Glutamatergic neuron (in vitro differentiated cells): ENCODE measurements around the gene KRTAP3-2. TPM values are rescaled to one million over a fixed set of nuclear protein-coding genes. Genes with fewer than 3 reads are reported as not detected.

Source experiments
- DNase-seq: peaks from one replicate; pipeline ENCODE4 v3.0.0; 2022
- H3K27ac Mint-ChIP-seq: one replicate; pipeline ENCODE4 v1.8.0; 2020; ENCODE audit warnings: mild to moderate bottlenecking, mixed read lengths, inconsistent platforms; ENCODE audit not compliant: unreplicated experiment
- H3K27me3 Mint-ChIP-seq: one replicate; pipeline ENCODE4 v1.8.0; 2020; ENCODE audit warnings: mild to moderate bottlenecking, moderate library complexity, mixed read lengths, inconsistent platforms; ENCODE audit not compliant: unreplicated experiment
- H3K36me3 Mint-ChIP-seq: one replicate; pipeline ENCODE4 v1.8.0; 2020; ENCODE audit warnings: mild to moderate bottlenecking, mixed read lengths, inconsistent platforms; ENCODE audit not compliant: unreplicated experiment
- H3K4me1 Mint-ChIP-seq: one replicate; pipeline ENCODE4 v1.8.0; 2020; ENCODE audit warnings: mild to moderate bottlenecking, low read depth, mixed read lengths, inconsistent platforms; ENCODE audit not compliant: unreplicated experiment
- H3K4me3 Mint-ChIP-seq: one replicate; pipeline ENCODE4 v1.8.0; 2020; ENCODE audit warnings: mild to moderate bottlenecking, mixed read lengths, inconsistent platforms; ENCODE audit not compliant: unreplicated experiment
- H3K9me3 Mint-ChIP-seq: one replicate; pipeline ENCODE4 v1.8.0; 2020; ENCODE audit warnings: mild to moderate bottlenecking, moderate library complexity, mixed read lengths, inconsistent platforms; ENCODE audit not compliant: unreplicated experiment
- CTCF ChIP-seq: fragments of 200-600 bp; sonication (generic); IDR thresholded peaks from one replicate; pipeline ENCODE4 v1.5.0; 2021; ENCODE audit not compliant: partially characterized antibody, unreplicated experiment
- total RNA-seq: library from RNA; stranded (reverse); fragmentation: NEBNext Ultra II Directional; extraction: Animal tissue kit (Norgen Biotek cat#: 25700); gene quantifications from one replicate; pipeline ENCODE4 v1.2.1, GENCODE V29; 2021; ENCODE audit not compliant: unreplicated experiment

Gene KRTAP3-2
- total RNA-seq, 1 donor from 2014 or later = not detected

- Mint-ChIP-seq H3K9me3 (peaks cover 2% of the 10 kb centered on the region), H3K36me3 (no peaks in the 10 kb centered on the region), H3K4me1 (no peaks in the 10 kb centered on the region), H3K27ac (no peak overlapping the region), H3K27me3 (no peaks in the 10 kb centered on the region), H3K4me3 (no peak overlapping the region)
- TF ChIP-seq CTCF = no peak
- DNase-seq = no peak
Observed at GRCh38 chr17:41020336-41020735, 20.6 kb upstream of the KRTAP3-2 start.

- Mint-ChIP-seq H3K27ac (no peak overlapping the region), H3K4me3 (no peak overlapping the region), H3K9me3 (no peaks in the 10 kb centered on the region), H3K4me1 (no peaks in the 10 kb centered on the region), H3K36me3 (no peaks in the 10 kb centered on the region), H3K27me3 (no peaks in the 10 kb centered on the region)
- no peak for TF ChIP-seq CTCF
- no peak for DNase-seq
Observed at GRCh38 chr17:41019415-41019814, 19.7 kb upstream of the KRTAP3-2 start.

- H3K27me3 Mint-ChIP-seq = no peaks in the 10 kb centered on the region
- no peaks in the 10 kb centered on the region for H3K36me3 Mint-ChIP-seq
- no peak overlapping the region for H3K4me3 Mint-ChIP-seq
- TF ChIP-seq CTCF = no peak
- H3K9me3 Mint-ChIP-seq = no peaks in the 10 kb centered on the region
- no peak for DNase-seq
- no peak overlapping the region for H3K27ac Mint-ChIP-seq
- H3K4me1 Mint-ChIP-seq = peaks cover 2% of the 10 kb centered on the region
Observed at GRCh38 chr17:41018541-41018940, 18.8 kb upstream of the KRTAP3-2 start.

- no peak for TF ChIP-seq CTCF
- Mint-ChIP-seq H3K27ac (no peak overlapping the region), H3K9me3 (peaks cover 2% of the 10 kb centered on the region), H3K27me3 (peaks cover 3% of the 10 kb centered on the region), H3K4me1 (peaks cover 7% of the 10 kb centered on the region), H3K36me3 (no peaks in the 10 kb centered on the region), H3K4me3 (no peak overlapping the region)
- no peak for DNase-seq
Observed at GRCh38 chr17:41016578-41017215, 17.0 kb upstream of the KRTAP3-2 start.

GRCh38 chr17:41015454-41015853, 15.7 kb upstream of the KRTAP3-2 start:
- peaks cover 2% of the 10 kb centered on the region for H3K9me3 Mint-ChIP-seq
- peaks cover 3% of the 10 kb centered on the region for H3K27me3 Mint-ChIP-seq
- no peak overlapping the region for H3K4me3 Mint-ChIP-seq
- TF ChIP-seq CTCF = no peak
- no peak overlapping the region for H3K27ac Mint-ChIP-seq
- DNase-seq = no peak
- H3K36me3 Mint-ChIP-seq = no peaks in the 10 kb centered on the region
- H3K4me1 Mint-ChIP-seq = peaks cover 7% of the 10 kb centered on the region
